GM19025 (cell line): ENCODE measurements around the gene DGLUCY.
"Not testable (repeated sequence)": the region's sequence is repeated elsewhere in the genome, so short reads cannot be mapped to it uniquely, and the experiment has no call there.

ENCODE experiments used
- ATAC-seq: cut with Tn5 transposase; IDR thresholded peaks from one replicate; pipeline ENCODE4 v1.9.1; 2021; ENCODE audit warnings: mild to moderate bottlenecking, low read depth, moderate library complexity; ENCODE audit not compliant: unreplicated experiment

Gene DGLUCY

GRCh38 chr14:91230397-91231035 lies 116.6 kb downstream of the DGLUCY start:
- no peak for ATAC-seq

- no peak for ATAC-seq
These were observed 117.6 kb downstream of the DGLUCY start for GRCh38 chr14:91231446-91231845.

- no peak for ATAC-seq
These were observed 118.2 kb downstream of the DGLUCY start for GRCh38 chr14:91232052-91232451.

- ATAC-seq = no peak
These were observed 118.7 kb downstream of the DGLUCY start for GRCh38 chr14:91232603-91233002.

- no peak for ATAC-seq
These were observed 120.3 kb downstream of the DGLUCY start for GRCh38 chr14:91233936-91234790.

- no peak for ATAC-seq
These were observed 120.9 kb downstream of the DGLUCY start for GRCh38 chr14:91234791-91235114.

- ATAC-seq = no peak
These were observed 122.0 kb downstream of the DGLUCY start for GRCh38 chr14:91235841-91236240.

- no peak for ATAC-seq
These were observed 123.3 kb downstream of the DGLUCY start for GRCh38 chr14:91237219-91237618.

GRCh38 chr14:91238085-91238484 lies 124.2 kb downstream of the DGLUCY start:
- ATAC-seq = no peak

GRCh38 chr14:91238661-91239060 lies 124.8 kb downstream of the DGLUCY start:
- no peak for ATAC-seq

GRCh38 chr14:91241863-91242262 lies 128.0 kb downstream of the DGLUCY start:
- peak; percentile 50 for ATAC-seq

- ATAC-seq = no peak
These were observed 128.8 kb downstream of the DGLUCY start for GRCh38 chr14:91242635-91243034.

GRCh38 chr14:91243074-91243471 lies 129.2 kb downstream of the DGLUCY start:
- ATAC-seq = no peak

GRCh38 chr14:91244501-91244901 lies 130.6 kb downstream of the DGLUCY start, which contains the start of gene GPR68:
Gene GPR68 (minus strand): TSS chr14:91244704. CDS start chr14:91235050, 9,654 bp downstream.
- ATAC-seq = no peak

GRCh38 chr14:91245029-91245428 lies 131.2 kb downstream of the DGLUCY start:
- no peak for ATAC-seq

- ATAC-seq = not testable (repeated sequence)
These were observed 131.7 kb downstream of the DGLUCY start for GRCh38 chr14:91245616-91246015.

- ATAC-seq = no peak
These were observed 132.4 kb downstream of the DGLUCY start for GRCh38 chr14:91246051-91246852.

GRCh38 chr14:91249841-91250616 lies 136.2 kb downstream of the DGLUCY start:
- peak; percentile 87 for ATAC-seq

GRCh38 chr14:91250912-91251311 lies 137.0 kb downstream of the DGLUCY start:
- ATAC-seq = no peak
